ENCODE data around the gene SYT8.
"Not testable (repeated sequence)": the region's sequence is repeated elsewhere in the genome, so short reads cannot be mapped to it uniquely, and the experiment has no call there.

Gene SYT8

GRCh38 chr11:1810761-1811160 is 24.0 kb upstream of the SYT8 start:
- no peak for DNase-seq (ENCODE audit: low spot score)
- in situ Hi-C loops (cut with MboI; ENCODE audit: low sequenced_read_pairs, unreplicated experiment): loop anchor here (10.0 kb wide), 1 partner anchor 116 kb away; the partner anchor contains the start of gene KRTAP5-6
- no peak for TF ChIP-seq CTCF (IDR thresholded peaks at IDR 0.05; ENCODE audit: borderline replicate concordance, control extremely low read depth, extremely low read depth, insufficient read depth, missing control alignments)

- no peak for DNase-seq (ENCODE audit: low spot score)
- no peak for TF ChIP-seq CTCF (IDR thresholded peaks at IDR 0.05; ENCODE audit: borderline replicate concordance, control extremely low read depth, extremely low read depth, insufficient read depth, missing control alignments)
- in situ Hi-C loops (cut with MboI; ENCODE audit: low sequenced_read_pairs, unreplicated experiment): loop anchor here (10.0 kb wide), 1 partner anchor 117 kb away; the partner anchor contains the start of gene KRTAP5-6
Measured at GRCh38 chr11:1812274-1812673, 22.5 kb upstream of the SYT8 start.

GRCh38 chr11:1812801-1813200 is 22.0 kb upstream of the SYT8 start:
- TF ChIP-seq CTCF (IDR thresholded peaks at IDR 0.05; ENCODE audit: borderline replicate concordance, control extremely low read depth, extremely low read depth, insufficient read depth, missing control alignments): no peak
- in situ Hi-C loops (cut with MboI; ENCODE audit: low sequenced_read_pairs, unreplicated experiment): loop anchor here (10.0 kb wide), 1 partner anchor 118 kb away; the partner anchor contains the start of gene KRTAP5-6
- DNase-seq (ENCODE audit: low spot score): no peak

GRCh38 chr11:1813356-1813755 is 21.4 kb upstream of the SYT8 start:
- DNase-seq (ENCODE audit: low spot score): not testable (repeated sequence)
- in situ Hi-C loops (cut with MboI; ENCODE audit: low sequenced_read_pairs, unreplicated experiment): loop anchor here (10.0 kb wide), 1 partner anchor 119 kb away; the partner anchor contains the start of gene KRTAP5-6

GRCh38 chr11:1814691-1815090 is 20.1 kb upstream of the SYT8 start:
- no peak for DNase-seq (ENCODE audit: low spot score)
- no peak for TF ChIP-seq CTCF (IDR thresholded peaks at IDR 0.05; ENCODE audit: borderline replicate concordance, control extremely low read depth, extremely low read depth, insufficient read depth, missing control alignments)
- in situ Hi-C loops (cut with MboI; ENCODE audit: low sequenced_read_pairs, unreplicated experiment): loop anchor here (10.0 kb wide), 1 partner anchor 120 kb away; the partner anchor contains the start of gene KRTAP5-6

GRCh38 chr11:1815311-1815710 is 19.5 kb upstream of the SYT8 start:
- no peak for DNase-seq (ENCODE audit: low spot score)
- no peak for TF ChIP-seq CTCF (IDR thresholded peaks at IDR 0.05; ENCODE audit: borderline replicate concordance, control extremely low read depth, extremely low read depth, insufficient read depth, missing control alignments)
- in situ Hi-C loops (cut with MboI; ENCODE audit: low sequenced_read_pairs, unreplicated experiment): loop anchor here (10.0 kb wide), 1 partner anchor 121 kb away; the partner anchor contains the start of gene KRTAP5-6

GRCh38 chr11:1815751-1816150 is 19.0 kb upstream of the SYT8 start:
- TF ChIP-seq CTCF (IDR thresholded peaks at IDR 0.05; ENCODE audit: borderline replicate concordance, control extremely low read depth, extremely low read depth, insufficient read depth, missing control alignments): no peak
- in situ Hi-C loops (cut with MboI; ENCODE audit: low sequenced_read_pairs, unreplicated experiment): loop anchor here (10.0 kb wide), 1 partner anchor 121 kb away; the partner anchor contains the start of gene KRTAP5-6

More at GRCh38 chr11:1815751-1816150, 19.0 kb upstream of the SYT8 start:
- no peak for DNase-seq (ENCODE audit: low spot score)

All from GM13976 (cell line).